CD4-positive, alpha-beta T cell treated with Interleukin-17A for 1 hour (primary cell): Measurements from ENCODE around the gene RAX2.
"Not testable (repeated sequence)": the region's sequence is repeated elsewhere in the genome, so short reads cannot be mapped to it uniquely, and the experiment has no call there.

Source experiments
- DNase-seq: peaks from one replicate; pipeline ENCODE4 v3.0.0-alpha.2; 2020

The RAX2 gene

GRCh38 chr19:3775831-3776230 is 3.8 kb upstream of the RAX2 start:
- DNase-seq = no peak

- DNase-seq = no peak
Measured at GRCh38 chr19:3775374-3775711, 3.3 kb upstream of the RAX2 start.

- no peak for DNase-seq
Measured at GRCh38 chr19:3774621-3775373, 2.8 kb upstream of the RAX2 start.

- no peak for DNase-seq
Measured at GRCh38 chr19:3773814-3774515, 1.9 kb upstream of the RAX2 start.

- DNase-seq = no peak
Measured at GRCh38 chr19:3771000-3771905, 775 bp downstream of the RAX2 start.

GRCh38 chr19:3770136-3770999 is 1.7 kb downstream of the RAX2 start:
- no peak for DNase-seq

GRCh38 chr19:3769494-3769893 is 2.5 kb downstream of the RAX2 start:
- no peak for DNase-seq

- no peak for DNase-seq
Measured at GRCh38 chr19:3768748-3769099, 3.3 kb downstream of the RAX2 start.

- DNase-seq = no peak
Measured at GRCh38 chr19:3768015-3768747, 3.8 kb downstream of the RAX2 start.

GRCh38 chr19:3767050-3767449 is 5.0 kb downstream of the RAX2 start:
- DNase-seq = no peak

- peak; percentile 20 for DNase-seq
Measured at GRCh38 chr19:3766520-3766919, 5.5 kb downstream of the RAX2 start.

GRCh38 chr19:3765757-3766156 is 6.3 kb downstream of the RAX2 start:
- not testable (repeated sequence) for DNase-seq

GRCh38 chr19:3765121-3765520 is 6.9 kb downstream of the RAX2 start:
- no peak for DNase-seq

GRCh38 chr19:3762501-3763459 is 9.2 kb downstream of the RAX2 start, which contains the start of gene MRPL54:
MRPL54 (plus strand) TSS chr19:3762682; CDS start chr19:3762701, 19 bp downstream.
- DNase-seq = peak; percentile 99

GRCh38 chr19:3762130-3762473 is 9.9 kb downstream of the RAX2 start:
- DNase-seq = no peak

GRCh38 chr19:3761382-3762129 is 10.5 kb downstream of the RAX2 start, which contains the start of gene APBA3:
APBA3 (minus strand) TSS chr19:3761692; CDS start chr19:3760264, 1,428 bp downstream.
- DNase-seq = peak; percentile 96

- peak; percentile 66 for DNase-seq
Measured at GRCh38 chr19:3760871-3761361, 11.1 kb downstream of the RAX2 start.

GRCh38 chr19:3759482-3760254 is 12.4 kb downstream of the RAX2 start:
- DNase-seq = no peak

GRCh38 chr19:3758297-3758696 is 13.7 kb downstream of the RAX2 start:
- DNase-seq = not testable (repeated sequence)
